ENCODE measurements around the gene C5orf34.
"Not testable (repeated sequence)": the region's sequence is repeated elsewhere in the genome, so short reads cannot be mapped to it uniquely, and the experiment has no call there.

The C5orf34 gene

DNA sequence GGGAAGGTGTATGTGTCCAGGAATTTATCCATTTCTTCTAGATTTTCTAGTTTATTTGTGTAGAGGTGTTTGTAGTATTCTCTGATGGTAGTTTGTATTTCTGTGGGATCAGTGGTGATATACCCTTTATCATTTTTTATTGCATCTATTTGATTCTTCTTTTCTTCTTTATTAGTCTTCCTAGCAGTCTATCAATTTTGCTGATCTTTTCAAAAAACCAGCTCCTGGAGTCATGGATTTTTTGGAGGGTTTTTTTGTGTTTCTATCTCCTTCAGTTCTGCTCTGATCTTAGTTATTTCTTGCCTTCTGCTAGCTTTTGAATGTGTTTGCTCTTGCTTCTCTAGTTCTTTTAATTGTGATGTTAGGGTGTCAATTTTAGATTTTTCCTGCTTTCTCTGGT lies 73.4 kb downstream of the C5orf34 start:
- DNase-seq; intact Hi-C loops (cut with DNase I): not testable (repeated sequence)

DNA sequence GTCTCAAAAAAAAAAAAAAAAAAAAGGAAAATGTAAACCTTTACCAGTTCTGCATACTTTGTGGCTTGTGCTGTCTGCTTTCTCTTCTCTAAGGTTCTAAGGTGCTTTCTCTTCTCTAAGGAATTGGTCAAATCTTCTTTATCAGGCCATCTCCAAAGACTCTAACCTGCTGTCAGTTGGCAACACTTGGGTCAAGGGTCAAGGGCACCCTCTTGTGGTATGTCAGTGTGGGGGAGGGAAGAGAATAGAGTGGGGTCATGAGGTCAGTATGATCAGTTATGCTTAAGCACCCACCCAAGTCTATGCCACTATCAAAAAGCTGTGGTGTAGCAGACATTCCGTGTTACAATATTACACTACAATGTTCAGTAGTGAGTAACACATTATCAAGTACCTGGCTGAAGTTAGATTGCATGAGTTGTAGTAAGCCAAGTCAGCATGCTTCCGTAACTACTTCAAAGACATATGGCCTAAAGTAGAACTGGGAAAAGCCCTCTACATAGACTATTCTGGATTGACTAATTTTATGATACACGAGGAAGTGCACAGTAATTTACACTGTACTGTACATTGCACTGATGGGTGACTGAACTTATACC lies 77.8 kb downstream of the C5orf34 start:
- intact Hi-C loops (cut with DNase I), result no loop called here
- DNase-seq, result no peak

Measured in posterior cingulate gyrus (tissue), 11 donors.